Endothelial cell of umbilical vein (primary cell): Measurements from ENCODE around the gene SVIL.

ENCODE experiments used
- CTCF ChIP-seq, 2 donors: IDR thresholded peaks; 1 replicate in 1 of 2; 2 replicates in 1 of 2; pipeline ENCODE4 v1.5.1; 2011; ENCODE audit warnings: low read length in 2 of 2, mild to moderate bottlenecking in 2 of 2, moderate library complexity in 2 of 2, control low read depth in 1 of 2, inconsistent platforms in 1 of 2, low read depth in 1 of 2; ENCODE audit not compliant: insufficient read depth in 1 of 2; ENCODE audit errors: extremely low read depth in 1 of 2
- EZH2 ChIP-seq: IDR thresholded peaks from 2 replicates; pipeline ENCODE4 v1.6.1; 2012; ENCODE audit warnings: borderline replicate concordance, low read depth, mild to moderate bottlenecking, moderate library complexity, low read length, inconsistent platforms; ENCODE audit not compliant: severe bottlenecking

- TF ChIP-seq CTCF (IDR thresholded peaks at IDR 0.05; ENCODE audit: extremely low read depth in 1 of 2, insufficient read depth in 1 of 2, low read depth in 1 of 2, low read length in 2 of 2), result no peak
- no peak for TF ChIP-seq EZH2
These were observed 37.9 kb downstream of the SVIL start for GRCh38 chr10:29596826-29597225.
